Activated CD4-positive, CD25-positive, alpha-beta regulatory T cell treated with anti-CD3 and anti-CD28 coated beads, Interleukin-2, amount 50 U/mL, for 16 hours (primary cell): Measurements from ENCODE around the gene FXYD5.

Experiments used
- DNase-seq: peaks from one replicate; pipeline ENCODE4 v3.0.0-alpha.2; 2020; ENCODE audit warnings: low read depth, low spot score

FXYD5 gene

GRCh38 chr19:35212241-35212640 is 57.7 kb downstream of the FXYD5 start:
- no peak for DNase-seq

DNA sequence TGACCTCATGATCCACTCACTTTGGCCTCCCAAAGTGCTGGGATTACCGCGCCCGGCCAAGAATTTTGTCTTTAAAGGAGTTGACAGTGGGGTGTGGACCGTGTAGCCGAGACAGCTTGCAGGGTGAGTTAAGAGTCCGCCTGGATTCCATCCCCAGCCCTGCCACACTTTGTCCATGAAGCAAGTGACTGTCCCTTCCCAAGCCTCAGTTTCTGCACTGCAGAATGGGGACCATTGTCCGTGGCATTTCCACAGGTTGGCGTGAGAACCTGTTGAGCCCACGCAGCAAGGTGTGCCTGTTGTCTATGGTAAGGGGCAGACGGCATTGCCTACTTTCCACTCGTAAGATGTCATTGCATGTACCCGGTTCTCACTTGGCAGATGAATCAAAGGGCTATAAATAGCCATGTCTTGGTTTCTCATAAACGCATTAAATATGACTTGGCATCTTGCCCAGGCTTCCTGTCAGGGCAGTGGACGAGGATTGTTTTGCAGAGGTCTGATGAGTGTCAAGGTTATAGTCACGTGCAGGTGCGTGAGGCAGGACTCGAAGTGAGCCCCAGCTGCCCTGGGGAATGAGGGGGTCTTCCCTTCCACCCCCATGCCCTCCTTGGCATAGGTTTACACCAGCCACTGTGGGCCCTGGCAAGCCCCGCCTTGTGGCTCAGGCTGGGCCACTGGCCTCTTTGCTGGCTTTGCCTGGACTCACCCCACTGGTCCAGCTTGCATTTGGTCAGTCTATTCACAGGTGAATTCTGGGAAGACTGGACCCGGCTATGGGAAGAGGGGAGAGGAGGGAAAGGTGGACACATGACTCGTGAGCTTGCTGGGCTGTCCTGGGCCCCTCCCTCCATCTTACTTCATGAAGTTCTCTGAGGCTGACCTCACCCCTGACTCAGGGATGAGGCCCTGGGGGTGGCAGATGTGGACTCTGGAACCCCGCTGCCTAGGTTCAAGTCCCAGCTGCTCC is 59.4 kb downstream of the FXYD5 start:
- DNase-seq = peak; percentile 69

GRCh38 chr19:35214766-35215422 is 60.4 kb downstream of the FXYD5 start:
- no peak for DNase-seq

- DNase-seq = no peak
Measured at GRCh38 chr19:35216016-35216832, 61.7 kb downstream of the FXYD5 start.

DNA sequence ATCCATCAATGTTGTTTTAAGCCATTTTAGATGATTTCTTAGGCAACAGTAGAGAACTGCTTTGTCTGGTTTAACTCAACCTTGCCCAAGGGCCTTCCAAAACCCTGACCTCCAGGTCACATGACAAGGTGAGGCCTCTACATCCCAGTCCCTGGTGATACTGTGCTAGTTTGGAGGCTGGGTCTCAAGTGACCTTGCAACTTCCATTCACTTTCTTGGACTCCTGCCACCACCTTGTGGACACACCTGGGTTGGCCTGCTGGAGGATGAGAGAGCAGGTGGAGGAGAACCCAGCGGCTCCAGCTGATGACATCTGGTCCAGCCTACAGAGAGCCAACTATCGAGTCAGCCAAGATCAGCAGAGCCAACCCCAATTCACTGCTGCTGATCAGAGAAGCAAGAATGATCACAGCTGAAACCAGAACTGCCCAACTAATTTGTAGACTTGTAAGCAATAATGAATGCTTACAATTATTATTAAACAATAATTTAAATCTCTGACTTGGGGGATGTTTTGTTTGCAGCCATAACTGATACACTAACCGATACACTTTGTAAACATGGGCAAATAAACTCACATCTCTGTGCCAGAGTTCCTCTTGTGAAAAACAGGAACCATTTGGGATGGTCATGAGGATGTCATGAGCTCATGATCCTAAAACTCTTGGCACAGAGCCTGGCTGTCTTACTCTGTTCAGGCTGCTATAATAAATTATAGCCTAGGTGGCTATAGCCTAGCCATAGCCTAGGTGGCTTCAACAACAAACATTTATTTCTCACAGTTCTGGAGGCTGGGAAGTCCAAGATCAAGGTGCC is 62.5 kb downstream of the FXYD5 start:
- DNase-seq = no peak

GRCh38 chr19:35217649-35217990 is 63.1 kb downstream of the FXYD5 start:
- no peak for DNase-seq

- DNase-seq = no peak
Measured at GRCh38 chr19:35219008-35219407, 64.5 kb downstream of the FXYD5 start.
